HT1080 (cell line): ENCODE results near the gene NMB. TPM values are rescaled to one million over a fixed set of nuclear protein-coding genes. Genes with fewer than 3 reads are reported as not detected.
"Not testable (repeated sequence)": the region's sequence is repeated elsewhere in the genome, so short reads cannot be mapped to it uniquely, and the experiment has no call there.

Experiments used
- DNase-seq: peaks from one replicate; pipeline ENCODE4 v3.0.0-alpha.2; 2015; ENCODE audit warnings: low read depth
- total RNA-seq: library from RNA; depleted of rRNA; stranded (reverse); fragments of >200 nt; shearing (Covaris generic); gene quantifications from 2 replicates; pipeline ENCODE4 v1.2.3, GENCODE V29; 2014

The NMB gene
- total RNA-seq, 1 experiment from 2014 or later: 19.0 TPM

DNA sequence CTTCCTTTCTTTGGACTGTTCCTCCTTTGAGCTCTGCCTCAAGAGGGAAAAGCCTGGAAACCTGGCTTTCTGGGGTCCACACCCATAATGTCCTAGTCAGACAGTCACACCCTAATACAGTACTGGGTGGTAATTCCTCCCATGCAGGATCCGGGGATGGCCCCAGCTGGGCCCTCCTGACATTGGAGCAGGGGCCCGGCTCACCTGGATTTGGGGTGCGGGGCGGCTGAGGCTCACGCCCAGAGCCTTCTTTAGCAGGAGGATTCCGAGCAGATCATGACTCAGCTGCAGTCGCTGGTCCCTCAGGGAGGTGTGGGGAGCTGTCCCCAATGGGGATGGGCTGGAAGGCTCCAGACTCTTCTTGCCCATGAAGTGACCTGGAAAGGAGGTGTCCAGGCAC is 1.0 kb downstream of the NMB start:
- DNase-seq: no peak

- peak; percentile 82 for DNase-seq
These were observed 3.1 kb downstream of the NMB start for GRCh38 chr15:84654689-84655453.

GRCh38 chr15:84653910-84654688 is 3.9 kb downstream of the NMB start, which contains the start of gene WDR73:
WDR73 (minus strand) TSS chr15:84654283; CDS start chr15:84654274, 9 bp downstream.
- peak; percentile 89 for DNase-seq

DNA sequence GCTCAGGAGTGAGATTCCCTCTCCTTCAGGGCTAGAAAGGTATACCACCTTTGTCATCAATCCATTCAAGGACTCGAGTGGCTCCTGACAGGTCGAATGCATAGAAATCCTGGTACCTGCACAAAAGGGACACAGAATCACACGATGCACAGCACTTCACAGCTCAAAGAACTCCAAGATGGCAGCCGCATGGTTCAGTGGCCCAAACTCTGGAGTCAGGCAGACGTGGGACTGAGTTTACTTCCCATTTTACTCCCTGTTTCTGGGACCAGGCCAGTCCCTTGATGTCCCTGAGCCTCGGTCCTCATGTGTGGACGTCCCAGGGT is 4.5 kb downstream of the NMB start:
- no peak for DNase-seq

GRCh38 chr15:84649706-84650105 is 8.3 kb downstream of the NMB start:
- peak; percentile 24 for DNase-seq

DNA sequence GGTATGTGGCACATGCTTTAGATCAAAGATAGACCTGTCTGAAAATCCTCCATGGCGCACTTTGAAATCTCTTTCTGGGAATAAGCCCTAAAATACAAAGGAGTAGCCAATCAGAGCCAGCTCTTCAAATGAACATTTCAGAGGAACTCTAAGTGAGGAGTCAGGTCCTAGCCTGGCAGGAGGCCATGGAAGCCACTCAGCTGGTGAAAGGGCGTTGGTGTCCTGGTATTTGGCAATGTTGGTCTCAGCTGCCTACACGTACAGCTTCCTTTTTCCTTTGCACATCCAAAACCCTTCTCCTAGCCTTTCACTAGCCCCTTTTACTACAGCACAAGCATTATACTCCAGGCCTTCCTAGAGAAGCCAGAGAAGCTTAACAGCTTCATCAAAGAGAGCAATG is 9.5 kb downstream of the NMB start:
- no peak for DNase-seq

DNA sequence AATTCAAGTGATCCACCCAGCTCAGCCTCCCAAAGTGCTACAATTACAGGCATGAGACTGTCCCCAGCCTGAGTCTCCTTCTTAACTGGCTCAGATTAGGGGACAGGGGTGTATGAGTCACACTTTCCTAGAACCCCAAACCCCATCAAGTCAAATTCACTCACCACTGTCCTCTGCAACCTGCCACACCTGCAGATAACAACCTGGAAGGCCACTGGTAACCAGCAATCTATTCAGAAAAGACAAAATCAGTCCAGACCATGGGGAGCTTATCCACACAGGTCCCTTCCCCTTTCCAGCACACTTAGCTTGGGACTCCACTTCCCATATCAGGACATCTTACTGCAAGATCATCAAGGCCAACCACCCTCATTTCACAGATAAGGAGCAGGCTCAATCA is 10.3 kb downstream of the NMB start:
- DNase-seq: no peak

- DNase-seq: no peak
These were observed 12.0 kb downstream of the NMB start for GRCh38 chr15:84645997-84646396.

GRCh38 chr15:84645496-84645895 is 12.5 kb downstream of the NMB start:
- DNase-seq: no peak

GRCh38 chr15:84643838-84644237 is 14.2 kb downstream of the NMB start:
- no peak for DNase-seq

DNA sequence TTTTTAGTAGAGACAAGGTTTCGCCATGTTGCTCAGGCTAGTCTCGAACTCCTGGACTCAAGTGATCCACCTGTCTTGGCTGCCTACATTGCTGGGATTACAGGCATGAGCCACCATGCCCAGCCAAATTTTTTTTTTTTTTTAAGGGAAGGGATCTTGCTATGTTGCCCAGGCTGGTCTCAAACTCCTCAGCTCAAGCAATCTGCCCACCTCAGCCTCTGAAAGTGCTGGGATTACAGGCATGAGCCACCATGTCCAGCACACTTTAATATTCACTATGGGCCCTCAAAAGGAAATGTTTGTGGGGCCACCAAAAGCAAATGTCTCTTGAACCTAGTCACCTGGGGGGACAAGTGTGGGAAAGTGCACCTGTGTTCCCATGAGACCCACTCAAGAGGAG is 15.4 kb downstream of the NMB start:
- not testable (repeated sequence) for DNase-seq

DNA sequence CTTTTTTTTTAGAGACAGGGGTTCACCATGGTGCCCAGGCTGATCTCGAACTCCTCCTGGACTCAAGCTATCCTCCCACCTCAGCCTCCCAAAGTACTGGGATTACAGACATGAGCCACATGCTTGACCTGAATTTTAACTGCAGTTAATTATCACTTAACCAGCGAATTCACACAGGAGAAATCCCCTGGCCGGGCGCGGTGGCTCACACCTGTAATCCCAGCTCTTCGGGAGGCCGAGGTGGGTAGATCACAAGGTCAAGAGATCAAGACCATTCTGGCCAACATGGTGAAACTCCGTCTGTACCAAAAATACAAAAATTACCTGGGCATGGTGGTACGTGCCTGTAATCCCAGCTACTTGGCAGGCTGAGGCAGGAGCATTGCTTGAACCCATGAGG is 16.1 kb downstream of the NMB start:
- DNase-seq: not testable (repeated sequence)

DNA sequence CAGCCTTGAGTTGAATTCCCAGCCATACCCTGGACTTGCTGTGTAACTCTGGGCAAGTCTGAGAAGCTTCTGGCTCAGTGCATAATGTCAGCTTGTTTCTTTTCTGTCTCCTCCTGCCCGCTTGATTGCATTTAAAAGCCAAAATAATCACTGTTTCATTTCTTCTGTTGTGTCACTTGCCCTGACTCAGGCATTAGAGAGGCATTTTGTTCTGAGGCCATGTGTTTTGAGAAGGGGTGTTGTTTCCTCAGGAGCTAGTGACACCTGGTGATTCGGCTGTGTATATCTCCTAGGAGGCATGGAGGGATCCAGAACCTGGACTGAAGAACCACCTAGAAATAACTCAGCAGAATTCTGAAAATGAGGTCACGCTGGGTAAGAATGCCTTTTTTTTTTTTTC is 19.9 kb downstream of the NMB start:
- DNase-seq: peak; percentile 48

DNA sequence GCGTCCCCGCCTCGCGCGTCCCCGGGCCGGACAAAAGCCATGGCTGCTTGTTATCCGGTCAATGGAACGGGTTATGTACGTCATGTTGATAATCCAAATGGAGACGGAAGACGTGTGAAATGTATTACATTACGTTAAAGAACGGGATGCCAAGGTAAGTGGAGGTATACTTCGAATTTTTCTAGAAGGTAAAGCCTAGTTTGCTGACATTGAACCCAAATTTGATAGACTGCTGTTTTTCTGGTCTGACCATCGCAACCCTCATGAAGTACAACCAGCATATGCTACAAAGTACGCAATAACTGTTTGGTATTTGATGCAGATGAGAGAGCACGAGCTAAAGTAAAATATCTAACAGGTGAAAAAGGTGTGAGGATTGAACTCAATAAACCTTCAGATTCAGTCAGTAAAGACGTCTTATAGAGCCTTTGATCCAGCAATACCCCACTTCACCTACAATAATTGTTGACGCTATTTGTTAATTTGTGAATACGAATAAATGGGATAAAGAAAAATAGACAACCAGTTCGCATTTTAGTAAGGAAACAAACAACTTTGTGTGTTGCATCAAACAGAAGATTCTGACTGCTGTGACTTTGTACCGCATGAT is 23.7 kb downstream of the NMB start:
- no peak for DNase-seq

GRCh38 chr15:84633311-84634227 is 24.4 kb downstream of the NMB start:
- peak; percentile 23 for DNase-seq

GRCh38 chr15:84631706-84632272 is 26.2 kb downstream of the NMB start:
- DNase-seq: peak; percentile 37

- no peak for DNase-seq
These were observed 29.0 kb downstream of the NMB start for GRCh38 chr15:84629033-84629432.

DNA sequence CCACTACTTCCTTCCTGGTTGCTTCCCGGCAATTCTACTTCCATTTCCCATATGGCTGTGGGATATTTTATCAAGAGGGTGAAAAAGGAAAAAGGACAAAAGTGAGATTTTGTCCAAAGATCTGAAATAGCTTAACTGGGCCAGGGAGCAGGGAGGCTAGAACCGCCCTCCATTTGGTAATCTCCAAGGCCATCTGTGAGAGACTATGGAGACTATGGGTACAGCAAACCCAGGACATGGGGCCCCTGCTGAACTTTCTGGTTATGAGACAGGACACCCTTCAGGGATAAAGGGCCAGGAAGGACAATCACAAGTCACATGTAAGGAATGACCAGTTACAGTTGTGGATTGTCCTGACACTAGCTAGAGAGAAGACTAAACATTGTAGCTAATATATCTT is 32.9 kb downstream of the NMB start:
- DNase-seq: no peak

GRCh38 chr15:84624359-84624758 is 33.6 kb downstream of the NMB start:
- DNase-seq: no peak

GRCh38 chr15:84621358-84621979 is 36.5 kb downstream of the NMB start:
- no peak for DNase-seq

DNA sequence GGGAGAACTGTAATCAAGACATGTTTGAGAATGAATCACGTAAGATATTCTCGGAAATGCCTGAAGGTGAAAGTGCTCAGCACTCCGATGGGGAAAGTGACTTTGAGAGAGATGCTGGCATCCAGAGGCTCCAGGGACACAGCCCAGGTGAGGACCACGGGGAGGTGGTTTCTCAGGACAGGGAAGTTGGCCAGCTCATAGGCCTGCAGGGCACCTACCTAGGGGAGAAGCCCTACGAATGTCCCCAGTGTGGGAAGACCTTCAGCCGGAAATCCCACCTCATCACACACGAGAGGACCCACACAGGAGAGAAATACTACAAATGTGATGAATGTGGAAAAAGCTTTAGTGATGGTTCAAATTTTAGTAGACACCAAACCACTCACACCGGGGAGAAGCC is 37.4 kb downstream of the NMB start:
- no peak for DNase-seq
